ENCODE data around the gene KRTAP19-4. TPM values are rescaled to one million over a fixed set of nuclear protein-coding genes. Genes with fewer than 3 reads are reported as not detected.
A peak's percentile ranks its signal among the peaks of the same experiment; 100 is the strongest.

The KRTAP19-4 gene
- polyA plus RNA-seq, 6 donors from 2014 or later, result not detected

GRCh38 chr21:30468900-30469714, 27.9 kb downstream of the KRTAP19-4 start:
- no peak overlapping the region for H3K4me3 Mint-ChIP-seq
- no peaks in the 10 kb centered on the region for H3K4me1 Mint-ChIP-seq
- H3K27me3 Mint-ChIP-seq, result peaks cover 0 to 6% (median 0%) of the 10 kb centered on the region in 3 donors
- peaks cover 0 to 3% (median 2%) of the 10 kb centered on the region in 7 donors for H3K9me3 Mint-ChIP-seq
- ATAC-seq (ENCODE audit: low read depth in 2 of 2) (no peak), DNase-seq (no peak)
- no peaks in the 10 kb centered on the region for H3K36me3 Mint-ChIP-seq
- H3K27ac Mint-ChIP-seq, result peak overlapping the region in 1 of 6 donors; percentile 9

GRCh38 chr21:30463713-30464112, 33.3 kb downstream of the KRTAP19-4 start:
- Mint-ChIP-seq H3K4me3 (no peak overlapping the region), H3K27me3 (peaks cover 0 to 6% (median 0%) of the 10 kb centered on the region in 3 donors), H3K4me1 (no peaks in the 10 kb centered on the region), H3K27ac (no peak overlapping the region), H3K36me3 (no peaks in the 10 kb centered on the region), H3K9me3 (peaks cover 0 to 4% (median 3%) of the 10 kb centered on the region in 7 donors)
- ATAC-seq (ENCODE audit: low read depth in 2 of 2) (no peak), DNase-seq (no peak)

- H3K27me3 Mint-ChIP-seq, result peaks cover 0 to 5% (median 3%) of the 10 kb centered on the region in 3 donors
- H3K4me3 Mint-ChIP-seq, result no peak overlapping the region
- ATAC-seq (ENCODE audit: low read depth in 2 of 2) (no peak), DNase-seq (no peak)
- H3K36me3 Mint-ChIP-seq, result no peaks in the 10 kb centered on the region
- no peak overlapping the region for H3K27ac Mint-ChIP-seq
- no peaks in the 10 kb centered on the region for H3K4me1 Mint-ChIP-seq
- H3K9me3 Mint-ChIP-seq, result peaks cover 0 to 2% (median 0%) of the 10 kb centered on the region in 7 donors
Observed at GRCh38 chr21:30448514-30448913, 48.5 kb downstream of the KRTAP19-4 start.

- no peaks in the 10 kb centered on the region for H3K36me3 Mint-ChIP-seq
- peaks cover 0 to 5% (median 3%) of the 10 kb centered on the region in 3 donors for H3K27me3 Mint-ChIP-seq
- no peak overlapping the region for H3K27ac Mint-ChIP-seq
- H3K4me3 Mint-ChIP-seq, result no peak overlapping the region
- no peak for ATAC-seq (ENCODE audit: low read depth in 2 of 2)
- H3K9me3 Mint-ChIP-seq, result peaks cover 0 to 2% (median 0%) of the 10 kb centered on the region in 7 donors
- no peaks in the 10 kb centered on the region for H3K4me1 Mint-ChIP-seq
- no peak for DNase-seq
Observed at GRCh38 chr21:30447056-30447455, 49.9 kb downstream of the KRTAP19-4 start.

Other genes starting within 250 kb of the KRTAP19-4 start
- not detected for gene KRTAP24-1, start 214.2 kb downstream of the KRTAP19-4 start, polyA plus RNA-seq (ENCODE audit: low read depth in 6 of 6)
- not detected for gene KRTAP25-1, start 207.7 kb downstream of the KRTAP19-4 start, polyA plus RNA-seq (ENCODE audit: low read depth in 6 of 6)
- not detected for gene KRTAP26-1, start 176.8 kb downstream of the KRTAP19-4 start, polyA plus RNA-seq (ENCODE audit: low read depth in 6 of 6)
- gene KRTAP27-1, start 159.5 kb downstream of the KRTAP19-4 start, polyA plus RNA-seq (ENCODE audit: low read depth in 6 of 6), result not detected
- not detected for gene KRTAP23-1, start 148.6 kb downstream of the KRTAP19-4 start, polyA plus RNA-seq (ENCODE audit: low read depth in 6 of 6)
- not detected for gene KRTAP13-2, start 124.9 kb downstream of the KRTAP19-4 start, polyA plus RNA-seq (ENCODE audit: low read depth in 6 of 6)
- not detected for gene KRTAP13-1, start 101.1 kb downstream of the KRTAP19-4 start, polyA plus RNA-seq (ENCODE audit: low read depth in 6 of 6)
- gene KRTAP13-3, start 71.2 kb downstream of the KRTAP19-4 start, polyA plus RNA-seq (ENCODE audit: low read depth in 6 of 6), result not detected
- gene KRTAP13-4, start 66.9 kb downstream of the KRTAP19-4 start, polyA plus RNA-seq (ENCODE audit: low read depth in 6 of 6), result not detected
- gene KRTAP15-1, start 56.9 kb downstream of the KRTAP19-4 start, polyA plus RNA-seq (ENCODE audit: low read depth in 6 of 6), result not detected
- gene KRTAP19-1, start 16.8 kb downstream of the KRTAP19-4 start, polyA plus RNA-seq (ENCODE audit: low read depth in 6 of 6), result not detected
- not detected for gene KRTAP19-2, start 9.7 kb downstream of the KRTAP19-4 start, polyA plus RNA-seq (ENCODE audit: low read depth in 6 of 6)
- gene KRTAP19-3, start 5.2 kb downstream of the KRTAP19-4 start, polyA plus RNA-seq (ENCODE audit: low read depth in 6 of 6), result not detected
- not detected for gene KRTAP19-5, start 5.0 kb upstream of the KRTAP19-4 start, polyA plus RNA-seq (ENCODE audit: low read depth in 6 of 6)
- gene KRTAP19-6, start 44.7 kb upstream of the KRTAP19-4 start, polyA plus RNA-seq (ENCODE audit: low read depth in 6 of 6), result not detected
- not detected for gene KRTAP19-7, start 64.1 kb upstream of the KRTAP19-4 start, polyA plus RNA-seq (ENCODE audit: low read depth in 6 of 6)
- gene KRTAP22-2, start 93.2 kb upstream of the KRTAP19-4 start, polyA plus RNA-seq (ENCODE audit: low read depth in 6 of 6), result not detected
- gene KRTAP6-3, start 95.3 kb upstream of the KRTAP19-4 start, polyA plus RNA-seq (ENCODE audit: low read depth in 6 of 6), result not detected
- gene KRTAP6-2, start 101.7 kb upstream of the KRTAP19-4 start, polyA plus RNA-seq (ENCODE audit: low read depth in 6 of 6), result not detected
- not detected for gene KRTAP22-1, start 103.9 kb upstream of the KRTAP19-4 start, polyA plus RNA-seq (ENCODE audit: low read depth in 6 of 6)
- gene KRTAP6-1, start 116.8 kb upstream of the KRTAP19-4 start, polyA plus RNA-seq (ENCODE audit: low read depth in 6 of 6), result not detected
- not detected for gene KRTAP20-1, start 119.3 kb upstream of the KRTAP19-4 start, polyA plus RNA-seq (ENCODE audit: low read depth in 6 of 6)
- gene KRTAP20-4, start 123.5 kb upstream of the KRTAP19-4 start, polyA plus RNA-seq (ENCODE audit: low read depth in 6 of 6), result not detected
- not detected for gene KRTAP20-2, start 138.0 kb upstream of the KRTAP19-4 start, polyA plus RNA-seq (ENCODE audit: low read depth in 6 of 6)
- gene KRTAP20-3, start 145.7 kb upstream of the KRTAP19-4 start, polyA plus RNA-seq (ENCODE audit: low read depth in 6 of 6), result not detected
- gene KRTAP21-3, start 221.6 kb upstream of the KRTAP19-4 start, polyA plus RNA-seq (ENCODE audit: low read depth in 6 of 6), result not detected

Measured in naive B cell (primary cell).